Neuronal stem cell (in vitro differentiated cells): Measurements from ENCODE around the gene UMAD1.

Experiments used
- DNase-seq: peaks from one replicate; pipeline ENCODE4 v3.0.0-alpha.2; 2013; ENCODE audit warnings: low spot score
- H2AFZ ChIP-seq: one replicate; pipeline ENCODE4 v1.6.1; 2013; ENCODE audit warnings: mild to moderate bottlenecking, low read length, inconsistent platforms
- H2AK5ac ChIP-seq: 2 replicates; pipeline ENCODE4 v1.6.1; 2013; ENCODE audit warnings: low read depth, mild to moderate bottlenecking, inconsistent platforms, low read length, moderate library complexity, mixed read lengths
- H2BK120ac ChIP-seq: 2 replicates; pipeline ENCODE4 v1.6.1; 2013; ENCODE audit warnings: low read depth, mild to moderate bottlenecking, inconsistent platforms, low read length, moderate library complexity, mixed read lengths
- H2BK12ac ChIP-seq: one replicate; pipeline ENCODE4 v1.6.1; 2013; ENCODE audit warnings: low read length, inconsistent platforms
- H2BK15ac ChIP-seq: 2 replicates; pipeline ENCODE4 v1.6.1; 2013; ENCODE audit warnings: mild to moderate bottlenecking, low read length, inconsistent platforms, mixed read lengths
- H2BK5ac ChIP-seq: one replicate; pipeline ENCODE4 v1.6.1; 2013; ENCODE audit warnings: inconsistent platforms, mild to moderate bottlenecking, low read length, moderate library complexity
- H3K14ac ChIP-seq: one replicate; pipeline ENCODE4 v1.6.1; 2013; ENCODE audit warnings: low read length, inconsistent platforms
- H3K18ac ChIP-seq: 2 replicates; pipeline ENCODE4 v1.6.1; 2013; ENCODE audit warnings: low read length, inconsistent platforms
- H3K23ac ChIP-seq: 2 replicates; pipeline ENCODE4 v1.6.1; 2013; ENCODE audit warnings: low read depth, mild to moderate bottlenecking, mixed read lengths, low read length, inconsistent platforms; ENCODE audit not compliant: poor library complexity
- H3K27ac ChIP-seq: replicated peaks from 3 replicates; pipeline ENCODE4 v1.5.1; 2013; ENCODE audit warnings: low read length, inconsistent platforms
- H3K27me3 ChIP-seq, 3 experiments: 2 replicates each; pipeline ENCODE4 v1.6.1; 2013; ENCODE audit warnings: low read length in 3 of 3, mild to moderate bottlenecking in 2 of 3, inconsistent platforms in 1 of 3, low read depth in 1 of 3, mixed read lengths in 1 of 3, moderate library complexity in 1 of 3; ENCODE audit not compliant: control insufficient read depth in 3 of 3, insufficient read depth in 3 of 3
- H3K36me3 ChIP-seq, 2 donors: replicated peaks in 1 of 2; 2 replicates each; pipeline ENCODE4 v1.6.1; 2013; ENCODE audit warnings: low read length in 2 of 2; ENCODE audit not compliant: control insufficient read depth in 2 of 2, insufficient read depth in 2 of 2
- H3K4ac ChIP-seq: 2 replicates; pipeline ENCODE4 v1.6.1; 2013; ENCODE audit warnings: inconsistent platforms, mild to moderate bottlenecking, low read length, moderate library complexity
- H3K4me1 ChIP-seq, 2 donors: 1 replicate in 1 of 2; 2 replicates in 1 of 2; pipeline ENCODE4 v1.6.1; 2013; ENCODE audit warnings: low read length in 2 of 2, low read depth in 1 of 2; ENCODE audit not compliant: control insufficient read depth in 2 of 2, insufficient read depth in 1 of 2
- H3K4me2 ChIP-seq: one replicate; pipeline ENCODE4 v1.6.1; 2013; ENCODE audit warnings: mild to moderate bottlenecking, low read length, inconsistent platforms; ENCODE audit not compliant: insufficient read depth, poor library complexity, severe bottlenecking
- H3K4me3 ChIP-seq, 2 donors: 2 replicates each; pipeline ENCODE4 v1.5.1; 2013; ENCODE audit warnings: low read length in 2 of 2, mild to moderate bottlenecking in 2 of 2, inconsistent platforms in 1 of 2, moderate library complexity in 1 of 2
- H3K79me1 ChIP-seq: one replicate; pipeline ENCODE4 v1.6.1; 2013; ENCODE audit warnings: low read depth, mild to moderate bottlenecking, inconsistent platforms, low read length, moderate library complexity
- H3K9ac ChIP-seq: one replicate; pipeline ENCODE4 v1.6.1; 2013; ENCODE audit warnings: mild to moderate bottlenecking, low read depth, low read length, inconsistent platforms; ENCODE audit not compliant: poor library complexity
- H3K9me3 ChIP-seq, 2 donors: replicated peaks in 1 of 2; 2 replicates each; pipeline versions ENCODE3 to v1.6.1; 2013; ENCODE audit warnings: low read length in 2 of 2, mild to moderate bottlenecking in 2 of 2, inconsistent platforms in 1 of 2, low read depth in 1 of 2, mixed read lengths in 1 of 2, moderate library complexity in 1 of 2; ENCODE audit not compliant: control insufficient read depth in 2 of 2, insufficient read depth in 1 of 2
- H4K8ac ChIP-seq: one replicate; pipeline ENCODE4 v1.6.1; 2013; ENCODE audit warnings: low read depth, mild to moderate bottlenecking, inconsistent platforms, low read length, moderate library complexity
- H4K91ac ChIP-seq: one replicate; pipeline ENCODE4 v1.6.1; 2013; ENCODE audit warnings: low read length, low read depth, mild to moderate bottlenecking, inconsistent platforms; ENCODE audit not compliant: poor library complexity
- WGBS, 2 donors: extraction: QIAGEN DNeasy Blood & Tissue Kit; methylation state at CpG; one replicate each; pipeline ENCODE4 v1.1.7; 2013; ENCODE audit warnings: missing lambda C conversion rate in 2 of 2, mixed read lengths in 1 of 2; ENCODE audit not compliant: insufficient read length in 2 of 2, insufficient replicate concordance in 1 of 2; ENCODE audit errors: extremely low coverage in 2 of 2; 5-methylcytosine and 5-hydroxymethylcytosine counted together

UMAD1 gene

DNA sequence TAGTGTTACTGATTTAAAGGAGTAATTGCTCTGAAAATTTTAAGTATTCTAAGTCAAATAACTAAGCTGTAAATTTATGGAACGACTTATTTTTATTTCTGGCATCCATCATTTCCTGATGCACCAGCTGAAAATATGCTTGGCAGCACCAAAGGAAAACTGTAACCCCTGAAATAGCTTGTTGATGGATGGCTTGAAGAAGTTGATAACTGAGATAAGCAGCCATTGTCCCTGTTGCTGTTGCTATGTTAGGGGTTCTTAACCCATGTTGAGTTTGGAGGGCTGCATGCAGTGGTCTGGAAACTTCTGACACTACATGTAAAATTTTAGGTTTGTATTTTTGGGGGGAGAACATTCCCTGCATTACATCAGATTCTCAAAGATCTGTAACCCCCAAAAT is 47.2 kb downstream of the UMAD1 start:
- no peaks in the 10 kb centered on the region for H3K27me3 ChIP-seq
- H3K4me3 ChIP-seq = no peak overlapping the region
- H3K23ac ChIP-seq = no peak overlapping the region
- H3K36me3 ChIP-seq = no peaks in the 10 kb centered on the region
- no peak overlapping the region for H4K91ac ChIP-seq
- no peaks in the 10 kb centered on the region for H3K9me3 ChIP-seq
- no peak overlapping the region for H3K9ac ChIP-seq
- DNase-seq = no peak
- no peak overlapping the region for H2BK12ac ChIP-seq
- no peak overlapping the region for H3K27ac ChIP-seq
- H2BK120ac ChIP-seq = no peak overlapping the region
- no peak overlapping the region for H2AK5ac ChIP-seq
- peaks cover 0 to 10% of the 10 kb centered on the region in 2 donors for H3K4me1 ChIP-seq
- H2BK5ac ChIP-seq = no peak overlapping the region
- no peak overlapping the region for H2AFZ ChIP-seq
- no peak overlapping the region for H3K4ac ChIP-seq
- H2BK15ac ChIP-seq = no peak overlapping the region
- H3K14ac ChIP-seq = no peak overlapping the region
- H4K8ac ChIP-seq = no peak overlapping the region
- H3K4me2 ChIP-seq = no peak overlapping the region
- H3K79me1 ChIP-seq = no peaks in the 10 kb centered on the region
- WGBS, 2 donors = no CpG with 5 or more reads among the region's 1 CpG
- no peak overlapping the region for H3K18ac ChIP-seq

DNA sequence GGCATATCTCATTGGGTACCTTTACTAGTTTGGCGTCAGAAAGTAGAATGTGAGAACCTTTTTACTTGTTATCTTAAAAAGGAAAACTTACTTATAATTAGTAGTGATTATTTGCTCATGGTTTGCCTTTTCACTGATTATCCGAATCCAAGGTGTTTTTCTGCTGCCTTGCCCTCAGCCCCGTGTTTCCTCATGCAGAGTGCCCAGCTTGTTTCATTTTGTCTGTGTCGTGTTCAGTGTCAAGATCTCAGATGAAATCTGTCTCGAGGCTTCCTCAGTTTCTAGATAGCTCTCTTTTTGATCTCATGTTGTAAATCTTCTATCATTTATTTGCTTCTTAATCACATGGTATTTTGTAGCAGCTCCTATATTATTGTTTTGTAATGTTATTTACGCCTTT is 47.8 kb downstream of the UMAD1 start:
- no peak overlapping the region for H4K8ac ChIP-seq
- H3K36me3 ChIP-seq = no peaks in the 10 kb centered on the region
- H2AK5ac ChIP-seq = no peak overlapping the region
- no peaks in the 10 kb centered on the region for H3K9me3 ChIP-seq
- H2BK15ac ChIP-seq = no peak overlapping the region
- no peak overlapping the region for H3K18ac ChIP-seq
- H2AFZ ChIP-seq = no peak overlapping the region
- H3K27ac ChIP-seq = no peak overlapping the region
- H3K14ac ChIP-seq = no peak overlapping the region
- no peak overlapping the region for H4K91ac ChIP-seq
- no peak overlapping the region for H3K4me3 ChIP-seq
- no peak overlapping the region for H2BK120ac ChIP-seq
- no peak overlapping the region for H3K23ac ChIP-seq
- H3K27me3 ChIP-seq = no peaks in the 10 kb centered on the region
- H3K4ac ChIP-seq = no peak overlapping the region
- no peak for DNase-seq
- no CpG with 5 or more reads among the region's 6 CpGs for WGBS, 2 donors
- no peak overlapping the region for H2BK12ac ChIP-seq
- no peak overlapping the region for H2BK5ac ChIP-seq
- peaks cover 0 to 10% of the 10 kb centered on the region in 2 donors for H3K4me1 ChIP-seq
- no peak overlapping the region for H3K9ac ChIP-seq
- no peak overlapping the region for H3K4me2 ChIP-seq
- H3K79me1 ChIP-seq = no peaks in the 10 kb centered on the region

DNA sequence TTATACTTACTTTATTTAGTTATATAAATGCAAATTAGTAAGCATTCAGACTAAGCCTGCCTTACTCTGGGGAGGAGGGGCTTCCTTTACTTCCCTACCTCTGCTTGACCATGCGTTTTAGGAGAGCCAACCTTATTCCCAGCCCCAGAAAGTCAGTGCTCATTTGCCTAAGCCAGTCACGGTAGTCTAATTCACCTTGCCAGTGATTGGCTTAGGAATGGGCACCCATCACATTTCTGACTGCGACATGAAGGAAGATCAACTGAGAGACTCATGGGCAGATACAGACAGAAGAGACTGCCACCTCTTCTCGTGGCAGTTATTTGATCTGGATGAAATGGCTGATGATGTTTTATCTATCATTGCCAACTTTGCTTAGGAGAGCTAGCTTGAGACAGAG is 48.4 kb downstream of the UMAD1 start:
- no CpG with 5 or more reads among the region's 4 CpGs for WGBS, 2 donors
- DNase-seq = no peak
- no peak overlapping the region for H3K4me3 ChIP-seq

DNA sequence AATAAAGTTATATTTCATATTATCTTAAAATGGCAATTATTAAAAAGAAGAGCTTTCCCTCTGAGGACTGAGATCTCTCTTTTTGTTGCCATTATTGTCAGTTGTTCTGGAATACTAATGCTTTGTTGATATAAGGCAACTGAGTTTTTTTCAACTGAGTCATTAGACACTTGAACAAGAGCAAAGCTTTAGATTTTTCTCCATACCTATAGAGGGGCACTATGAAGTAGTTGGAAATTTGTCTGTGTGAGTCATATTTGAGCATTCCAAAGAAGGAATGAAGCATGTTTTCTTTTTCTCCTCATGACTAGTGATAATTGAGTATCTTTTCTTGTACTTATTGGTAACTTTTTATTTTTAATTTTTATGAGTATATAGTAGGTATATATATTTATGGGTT is 53.3 kb downstream of the UMAD1 start:
- Histone ChIP-seq H3K4me1 (peaks cover 0 to 4% of the 10 kb centered on the region in 2 donors), H3K9ac (no peak overlapping the region), H3K23ac (no peak overlapping the region), H2AK5ac (no peak overlapping the region), H2BK120ac (no peak overlapping the region), H3K79me1 (no peaks in the 10 kb centered on the region), H3K27ac (no peak overlapping the region), H2BK12ac (no peak overlapping the region), H3K18ac (no peak overlapping the region), H3K36me3 (no peaks in the 10 kb centered on the region), H3K27me3 (no peaks in the 10 kb centered on the region), H2BK5ac (no peak overlapping the region), H3K14ac (no peak overlapping the region), H3K9me3 (no peaks in the 10 kb centered on the region), H4K8ac (no peak overlapping the region), H3K4me3 (no peak overlapping the region), H2AFZ (no peak overlapping the region), H4K91ac (no peak overlapping the region), H2BK15ac (no peak overlapping the region), H3K4ac (no peak overlapping the region), H3K4me2 (no peak overlapping the region)
- DNase-seq = no peak

More for the DNA sequence above, 48.4 kb downstream of the UMAD1 start:
- no peak overlapping the region for H4K91ac ChIP-seq
- H2AK5ac ChIP-seq = no peak overlapping the region
- no peak overlapping the region for H4K8ac ChIP-seq
- no peak overlapping the region for H3K27ac ChIP-seq
- H2AFZ ChIP-seq = no peak overlapping the region
- no peak overlapping the region for H2BK15ac ChIP-seq
- no peak overlapping the region for H3K4ac ChIP-seq
- H3K14ac ChIP-seq = no peak overlapping the region
- no peak overlapping the region for H3K23ac ChIP-seq
- H3K27me3 ChIP-seq = no peaks in the 10 kb centered on the region
- no peak overlapping the region for H2BK120ac ChIP-seq
- peaks cover 0 to 10% of the 10 kb centered on the region in 2 donors for H3K4me1 ChIP-seq
- H3K9ac ChIP-seq = no peak overlapping the region
- H3K36me3 ChIP-seq = no peaks in the 10 kb centered on the region
- no peaks in the 10 kb centered on the region for H3K79me1 ChIP-seq
- H3K18ac ChIP-seq = no peak overlapping the region
- no peak overlapping the region for H2BK5ac ChIP-seq
- H3K4me2 ChIP-seq = no peak overlapping the region
- no peaks in the 10 kb centered on the region for H3K9me3 ChIP-seq
- no peak overlapping the region for H2BK12ac ChIP-seq
